ENCODE measurements around the gene BRD4.
"Not testable (repeated sequence)": the region's sequence is repeated elsewhere in the genome, so short reads cannot be mapped to it uniquely, and the experiment has no call there.

Gene BRD4

GRCh38 chr19:15332311-15332996, at the start of gene BRD4:
BRD4 (minus strand) TSS chr19:15332539; CDS start chr19:15273099, 59,440 bp downstream.
- peak; percentile 40 for DNase-seq (ENCODE audit: low read depth)

DNA sequence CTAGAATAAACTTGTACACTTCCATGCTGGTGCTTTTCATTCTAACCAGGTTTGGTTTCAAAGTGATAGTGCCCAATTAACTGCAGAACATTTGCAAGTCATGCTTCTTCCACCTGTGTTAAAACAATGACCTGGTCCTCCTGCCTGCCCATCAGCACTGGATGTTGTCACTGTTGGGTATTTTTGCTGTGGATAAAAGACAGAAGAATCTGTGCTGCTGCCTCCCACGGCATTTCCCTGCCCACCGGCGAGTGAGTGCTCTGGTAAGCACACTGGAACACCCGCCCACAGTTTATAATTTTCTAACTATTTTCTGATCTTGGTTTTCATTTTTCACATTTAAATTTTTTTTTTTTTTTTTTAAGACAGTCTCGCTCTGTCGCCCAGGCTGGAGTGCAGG, 49.5 kb upstream of the BRD4 start:
- no peak for DNase-seq (ENCODE audit: low read depth)

- no peak for DNase-seq (ENCODE audit: low read depth)
Measured at GRCh38 chr19:15381429-15381828, 49.1 kb upstream of the BRD4 start.

DNA sequence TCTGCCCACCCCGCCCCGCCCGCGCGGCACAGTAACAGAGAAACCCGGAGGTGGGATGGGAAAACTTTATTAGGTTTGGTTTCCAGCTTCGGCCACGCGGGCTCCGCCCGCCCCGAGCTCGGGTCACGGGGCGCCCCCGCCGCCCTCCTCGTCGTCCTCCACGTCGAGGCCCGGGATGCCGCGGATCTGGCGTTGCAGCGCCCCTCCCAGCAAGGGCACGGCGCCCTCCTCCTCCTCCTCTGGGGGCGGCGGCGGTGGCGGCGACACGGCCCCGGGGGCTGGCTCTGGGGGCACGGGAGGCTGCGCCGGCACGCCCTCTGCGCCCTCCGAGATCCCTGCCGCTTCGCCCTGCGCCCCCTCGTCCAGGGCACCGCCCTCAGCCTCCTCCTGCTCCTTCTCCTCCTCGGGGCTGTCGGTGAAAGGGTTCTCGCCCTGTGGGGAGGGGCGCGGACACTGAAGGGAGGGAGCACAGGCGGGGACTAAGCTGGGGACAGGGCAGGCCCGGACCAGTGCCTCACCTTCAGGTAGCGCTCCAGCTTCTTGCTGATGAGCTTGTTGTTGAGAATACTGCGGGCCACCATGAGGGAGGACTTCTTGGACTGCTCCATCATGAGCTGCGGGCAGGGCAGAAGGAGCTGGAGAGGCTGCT, 47.8 kb upstream of the BRD4 start:
- peak; percentile 51 for DNase-seq (ENCODE audit: low read depth)

- DNase-seq (ENCODE audit: low read depth): peak; percentile 95
Measured at GRCh38 chr19:15379083-15379998, 47.0 kb upstream of the BRD4 start, which contains the start of gene AKAP8. AKAP8 (minus strand) TSS chr19:15379787; CDS start chr19:15379731, 56 bp downstream.

DNA sequence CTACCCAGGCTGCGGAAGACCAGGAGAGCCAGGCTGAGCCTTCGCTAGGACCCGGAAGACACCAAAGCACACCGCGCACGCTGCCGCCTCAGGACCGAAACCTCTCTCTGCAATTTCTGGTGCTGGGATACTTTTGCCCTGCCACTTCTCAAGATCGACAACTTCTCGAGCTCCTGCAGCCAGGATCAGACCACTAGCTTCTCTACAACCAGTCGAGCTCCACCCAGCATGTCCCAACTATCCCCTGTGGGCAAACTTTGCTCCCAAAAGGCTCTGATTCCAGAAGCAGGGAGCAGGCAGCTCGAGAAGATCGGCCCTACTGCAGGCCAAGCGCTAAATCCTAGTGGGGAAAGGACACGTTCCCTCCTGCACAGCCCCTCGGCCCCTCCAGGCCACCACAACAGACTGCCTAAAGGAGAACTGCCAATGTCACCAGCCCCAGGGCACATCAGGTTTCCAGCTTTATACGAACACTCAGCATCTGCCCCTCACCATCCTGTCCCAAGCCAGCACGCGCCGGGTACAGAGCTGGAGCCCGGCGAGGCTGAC, 46.3 kb upstream of the BRD4 start:
- peak; percentile 20 for DNase-seq (ENCODE audit: low read depth)

DNA sequence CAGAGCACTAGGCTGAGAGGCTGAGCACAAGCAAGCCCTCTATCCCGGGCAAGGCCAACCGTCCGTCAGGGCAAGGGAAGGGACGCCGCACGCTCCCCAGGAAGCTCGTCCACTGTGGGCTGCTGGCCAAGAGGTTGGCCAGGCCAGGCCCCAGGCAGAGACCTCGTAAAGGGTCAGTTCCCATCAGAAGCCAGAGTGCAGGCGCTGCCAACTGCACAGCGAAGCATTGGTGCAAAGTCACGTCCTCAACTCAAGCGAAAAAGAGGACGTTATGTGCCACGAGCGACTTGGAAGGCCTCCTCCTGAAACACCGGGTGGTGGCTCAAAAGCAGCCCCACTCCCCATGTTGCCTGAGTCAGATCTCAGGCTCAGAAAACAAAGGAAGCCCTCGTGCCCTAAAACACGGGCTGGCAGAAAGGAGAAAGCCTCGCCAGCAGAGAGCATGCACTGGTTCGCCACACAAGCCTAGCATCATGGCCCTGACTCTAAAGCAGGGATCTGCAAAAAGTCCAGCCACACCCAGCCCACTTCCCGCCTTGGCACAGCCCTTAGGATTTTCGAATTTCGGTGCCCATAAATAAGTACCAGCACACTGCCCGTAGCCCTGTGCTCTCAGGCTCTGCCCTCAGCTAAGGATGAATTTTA, 42.6 kb upstream of the BRD4 start:
- no peak for DNase-seq (ENCODE audit: low read depth)

- no peak for DNase-seq (ENCODE audit: low read depth)
Measured at GRCh38 chr19:15374105-15374651, 41.8 kb upstream of the BRD4 start.

DNA sequence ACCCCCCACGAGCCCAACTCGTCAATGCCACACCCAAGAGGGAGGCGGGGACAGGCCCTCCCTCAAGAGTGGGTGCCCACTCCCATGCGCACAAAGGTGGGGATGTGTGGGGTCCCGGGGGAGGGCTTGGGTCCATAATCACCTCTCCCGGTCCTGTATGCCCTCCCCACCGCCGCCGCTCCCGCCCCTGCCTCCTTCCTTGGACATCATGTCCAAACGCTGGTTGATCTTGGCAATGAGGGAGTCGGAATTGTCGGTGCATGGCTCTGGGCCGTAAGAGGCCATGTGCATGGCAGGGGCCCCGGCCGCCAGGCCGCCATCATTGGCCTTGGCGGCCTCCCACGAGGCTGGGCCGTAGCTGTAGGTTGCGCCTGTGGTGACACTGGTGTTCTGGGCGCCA, 41.3 kb upstream of the BRD4 start:
- no peak for DNase-seq (ENCODE audit: low read depth)

DNA sequence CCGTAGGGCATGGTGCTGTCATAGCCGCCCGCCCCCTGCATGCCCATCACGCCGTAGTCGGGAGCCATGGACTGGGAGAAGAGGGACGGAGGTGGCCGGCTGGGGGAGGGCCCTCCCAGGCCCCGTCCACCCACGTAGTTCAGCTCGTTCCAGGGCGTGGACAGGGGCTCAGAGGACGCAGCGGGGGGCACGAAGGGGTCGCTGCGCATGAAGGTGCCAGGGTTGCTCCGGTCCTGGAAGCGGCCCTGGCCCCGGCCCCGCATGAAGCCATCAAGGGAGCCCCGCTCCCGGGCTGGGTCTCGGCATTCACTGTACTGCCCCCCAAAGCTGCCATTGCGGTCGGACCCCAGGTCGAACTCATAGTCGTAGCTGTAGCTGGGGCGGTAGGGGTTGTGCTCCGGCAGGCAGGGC, 40.6 kb upstream of the BRD4 start:
- no peak for DNase-seq (ENCODE audit: low read depth)

GRCh38 chr19:15372470-15372869, 40.1 kb upstream of the BRD4 start:
- no peak for DNase-seq (ENCODE audit: low read depth)

- DNase-seq (ENCODE audit: low read depth): no peak
Measured at GRCh38 chr19:15371786-15372380, 39.5 kb upstream of the BRD4 start.

- no peak for DNase-seq (ENCODE audit: low read depth)
Measured at GRCh38 chr19:15371119-15371518, 38.8 kb upstream of the BRD4 start.

- DNase-seq (ENCODE audit: low read depth): no peak
Measured at GRCh38 chr19:15369594-15369891, 37.2 kb upstream of the BRD4 start.

DNA sequence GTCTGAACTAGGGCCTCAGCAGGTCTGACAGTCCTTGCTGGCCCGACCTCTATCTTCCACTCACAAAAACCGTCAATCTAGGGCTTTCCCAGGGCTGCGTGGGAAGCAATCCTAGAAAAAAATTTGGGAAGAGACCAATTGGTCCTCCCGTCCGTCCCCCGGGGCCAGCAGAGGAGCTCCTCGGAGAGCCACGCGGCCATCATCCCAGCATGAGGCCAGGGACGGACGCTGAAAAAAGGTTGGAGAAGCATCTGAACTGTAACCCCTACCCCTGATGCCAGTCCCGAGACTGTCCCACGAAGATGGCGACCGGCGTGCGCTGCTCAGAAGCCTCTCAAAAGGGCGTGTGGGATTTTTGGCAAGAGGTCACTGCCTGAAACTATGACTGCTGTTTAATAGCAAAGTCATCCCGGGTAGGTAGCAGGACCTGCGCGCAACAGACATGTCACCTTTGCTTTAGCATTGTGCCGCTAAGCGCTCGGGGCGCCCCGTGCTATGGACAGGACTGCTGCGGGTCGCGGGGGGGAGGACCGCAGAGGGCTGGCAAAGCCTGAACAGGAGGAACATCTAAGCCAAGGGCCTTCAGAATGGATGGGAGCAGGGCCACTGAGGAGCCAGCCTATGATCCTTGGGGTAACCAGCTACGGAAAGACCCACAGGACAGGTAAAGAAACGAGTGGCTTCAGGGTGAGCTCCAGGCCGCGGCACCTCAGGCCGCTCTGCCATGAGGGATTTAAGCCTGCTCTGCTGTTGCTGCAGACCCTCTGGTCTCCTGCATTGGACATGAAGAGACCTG, 36.7 kb upstream of the BRD4 start:
- DNase-seq (ENCODE audit: low read depth): no peak

DNA sequence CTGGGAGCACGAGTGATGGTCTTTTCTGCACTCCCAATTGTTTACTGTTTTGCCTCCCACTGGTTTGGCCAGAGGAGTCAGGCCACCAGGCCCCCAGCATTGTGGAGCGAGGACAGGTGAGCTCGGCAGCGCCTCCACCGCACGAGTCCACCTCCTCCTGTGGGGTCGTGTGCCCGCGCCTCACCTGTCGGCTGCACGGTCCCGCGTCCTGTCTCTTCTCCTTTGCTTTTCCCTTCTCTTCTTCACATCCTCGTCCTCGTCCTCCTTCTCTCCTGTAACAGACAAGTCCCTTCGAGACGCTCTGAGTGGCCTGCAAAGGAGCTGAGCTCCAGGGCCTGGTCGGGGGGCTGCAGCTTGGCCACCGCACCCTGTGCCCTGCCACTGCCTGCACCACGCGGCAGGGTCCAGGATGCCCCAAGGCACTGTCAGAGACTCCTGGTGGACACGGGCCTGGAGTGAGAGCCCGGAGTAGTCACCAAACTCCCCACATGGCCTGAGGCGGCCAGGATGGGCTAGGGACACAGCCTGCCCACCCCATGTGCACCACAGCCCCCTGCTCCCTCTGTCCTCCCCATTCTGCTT, 35.8 kb upstream of the BRD4 start:
- DNase-seq (ENCODE audit: low read depth): no peak

GRCh38 chr19:15367439-15367838, 35.1 kb upstream of the BRD4 start:
- DNase-seq (ENCODE audit: low read depth): no peak

GRCh38 chr19:15365264-15365663, 32.9 kb upstream of the BRD4 start:
- no peak for DNase-seq (ENCODE audit: low read depth)

DNA sequence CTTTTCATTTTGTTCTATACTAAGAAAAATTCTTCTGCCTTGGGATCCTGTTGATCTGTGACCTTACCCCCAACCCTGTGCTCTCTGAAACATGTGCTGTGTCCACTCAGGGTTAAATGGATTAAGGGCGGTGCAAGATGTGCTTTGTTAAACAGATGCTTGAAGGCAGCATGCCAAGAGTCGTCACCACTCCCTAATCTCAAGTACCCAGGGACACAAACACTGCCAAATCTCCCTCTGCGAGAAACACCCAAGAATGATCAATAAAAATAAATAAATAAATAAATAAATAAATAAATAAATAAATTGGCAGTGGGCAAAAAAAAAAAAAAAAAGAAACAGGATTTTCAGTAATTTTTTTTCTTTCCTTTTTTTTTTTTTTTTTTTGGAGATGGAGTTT, 31.5 kb upstream of the BRD4 start:
- DNase-seq (ENCODE audit: low read depth): not testable (repeated sequence)

- DNase-seq (ENCODE audit: low read depth): not testable (repeated sequence)
Measured at GRCh38 chr19:15363048-15363447, 30.7 kb upstream of the BRD4 start.

Measured in CMK (cell line).